KMS-11 (cell line): ENCODE measurements around the gene DEXI.
"Not testable (repeated sequence)": the region's sequence is repeated elsewhere in the genome, so short reads cannot be mapped to it uniquely, and the experiment has no call there.

Experiments used
- H2AFZ ChIP-seq: fragments of 200-600 bp; sonication (generic); 2 replicates; pipeline ENCODE4 v1.6.1; 2016; ENCODE audit warnings: antibody characterized with exemption, mixed run types, low read depth
- H3K27ac ChIP-seq: fragments of 200-600 bp; sonication (generic); 2 replicates; pipeline ENCODE4 v1.6.1; 2016; ENCODE audit warnings: mild to moderate bottlenecking, mixed run types
- H3K27me3 ChIP-seq: fragments of 200-600 bp; sonication (generic); 2 replicates; pipeline ENCODE4 v1.6.1; 2017; ENCODE audit warnings: mild to moderate bottlenecking, low read depth, mixed run types, moderate library complexity; ENCODE audit not compliant: insufficient read depth
- H3K36me3 ChIP-seq: fragments of 200-600 bp; sonication (generic); 2 replicates; pipeline ENCODE4 v1.6.1; 2017; ENCODE audit warnings: mild to moderate bottlenecking, mixed run types; ENCODE audit not compliant: insufficient read depth
- H3K4me1 ChIP-seq: fragments of 200-600 bp; sonication (generic); 2 replicates; pipeline ENCODE4 v1.6.1; 2016; ENCODE audit warnings: mild to moderate bottlenecking, low read depth, mixed run types; ENCODE audit not compliant: poor library complexity, severe bottlenecking
- H3K4me2 ChIP-seq: fragments of 200-600 bp; sonication (generic); 2 replicates; pipeline ENCODE4 v1.7.0; 2016; ENCODE audit warnings: mild to moderate bottlenecking, mixed run types
- H3K4me3 ChIP-seq: fragments of 200-600 bp; sonication (generic); IDR thresholded peaks from 2 replicates; pipeline ENCODE4 v1.6.1; 2017; ENCODE audit warnings: low read depth, low read length, mixed read lengths; ENCODE audit not compliant: insufficient read depth
- H3K79me2 ChIP-seq: fragments of 200-600 bp; sonication (generic); 2 replicates; pipeline ENCODE4 v1.6.1; 2016; ENCODE audit warnings: low read depth, mixed run types; ENCODE audit not compliant: insufficient read depth
- H3K9ac ChIP-seq: fragments of 200-600 bp; sonication (generic); 2 replicates; pipeline ENCODE4 v1.6.1; 2016; ENCODE audit warnings: mild to moderate bottlenecking, mixed run types
- H4K20me1 ChIP-seq: fragments of 200-600 bp; sonication (generic); 2 replicates; pipeline ENCODE4 v1.6.1; 2016; ENCODE audit warnings: mild to moderate bottlenecking, mixed run types; ENCODE audit not compliant: insufficient read depth
- CTCF ChIP-seq: fragments of 200-600 bp; sonication (generic); conservative IDR thresholded peaks from 2 replicates; pipeline ENCODE4 v1.6.1; 2017; ENCODE audit warnings: low read depth, mild to moderate bottlenecking, antibody characterized with exemption, low read length, moderate library complexity, mixed read lengths

DEXI gene

GRCh38 chr16:10926094-10926493 is 16.2 kb downstream of the DEXI start:
- Histone ChIP-seq H3K4me2 (no peak overlapping the region), H2AFZ (no peak overlapping the region), H3K36me3 (no peaks in the 10 kb centered on the region), H3K27ac (no peak overlapping the region), H4K20me1 (no peaks in the 10 kb centered on the region), H3K4me3 (no peak overlapping the region), H3K79me2 (no peaks in the 10 kb centered on the region), H3K4me1 (peaks cover 7% of the 10 kb centered on the region), H3K27me3 (no peaks in the 10 kb centered on the region), H3K9ac (no peak overlapping the region)
- no peak for TF ChIP-seq CTCF

GRCh38 chr16:10925285-10925684 is 17.0 kb downstream of the DEXI start:
- H3K79me2 ChIP-seq, H3K4me3 ChIP-seq, H3K36me3 ChIP-seq, H4K20me1 ChIP-seq, H3K4me2 ChIP-seq, H3K9ac ChIP-seq, H2AFZ ChIP-seq, H3K4me1 ChIP-seq, H3K27ac ChIP-seq, H3K27me3 ChIP-seq: not testable (repeated sequence)

- no peak for TF ChIP-seq CTCF
- Histone ChIP-seq H3K4me3 (no peak overlapping the region), H3K27me3 (no peaks in the 10 kb centered on the region), H3K4me1 (peaks cover 4% of the 10 kb centered on the region), H2AFZ (no peak overlapping the region), H3K4me2 (no peak overlapping the region), H4K20me1 (no peaks in the 10 kb centered on the region), H3K27ac (no peak overlapping the region), H3K9ac (no peak overlapping the region), H3K79me2 (no peaks in the 10 kb centered on the region), H3K36me3 (no peaks in the 10 kb centered on the region)
Measured at GRCh38 chr16:10923650-10924214, 18.5 kb downstream of the DEXI start.

- Histone ChIP-seq H4K20me1 (no peaks in the 10 kb centered on the region), H3K9ac (no peak overlapping the region), H3K36me3 (no peaks in the 10 kb centered on the region)
Measured at GRCh38 chr16:10923146-10923649, 19.1 kb downstream of the DEXI start.

More at GRCh38 chr16:10923146-10923649, 19.1 kb downstream of the DEXI start:
- no peak overlapping the region for H3K4me3 ChIP-seq
- no peak overlapping the region for H3K4me2 ChIP-seq
- no peaks in the 10 kb centered on the region for H3K27me3 ChIP-seq
- no peaks in the 10 kb centered on the region for H3K79me2 ChIP-seq
- no peak overlapping the region for H2AFZ ChIP-seq
- H3K4me1 ChIP-seq: peaks cover 10% of the 10 kb centered on the region
- TF ChIP-seq CTCF: no peak
- H3K27ac ChIP-seq: no peak overlapping the region
